Chondrocyte (in vitro differentiated cells): ENCODE measurements around the gene ITPR3. TPM values are rescaled to one million over a fixed set of nuclear protein-coding genes. Genes with fewer than 3 reads are reported as not detected.

Source experiments
- DNase-seq: peaks from one replicate; pipeline ENCODE4 v3.0.0; 2021; ENCODE audit warnings: mixed read lengths, low spot score
- H3K27ac Mint-ChIP-seq: one replicate; pipeline ENCODE4 v1.8.0; 2021; ENCODE audit warnings: mild to moderate bottlenecking, moderate library complexity, mixed read lengths; ENCODE audit not compliant: unreplicated experiment
- H3K27me3 Mint-ChIP-seq: 2 replicates; pipeline ENCODE4 v1.8.0; 2021; ENCODE audit warnings: low read depth, mixed read lengths
- H3K36me3 Mint-ChIP-seq: 2 replicates; pipeline ENCODE4 v1.8.0; 2021; ENCODE audit warnings: low read depth, mixed read lengths
- H3K4me1 Mint-ChIP-seq: 2 replicates; pipeline ENCODE4 v1.8.0; 2021; ENCODE audit warnings: low read depth, mild to moderate bottlenecking, mixed read lengths
- H3K4me3 Mint-ChIP-seq: one replicate; pipeline ENCODE4 v1.8.0; 2021; ENCODE audit warnings: mild to moderate bottlenecking, moderate library complexity, mixed read lengths; ENCODE audit not compliant: unreplicated experiment
- H3K9me3 Mint-ChIP-seq: 2 replicates; pipeline ENCODE4 v1.8.0; 2021; ENCODE audit warnings: low read depth, mixed read lengths
- total RNA-seq: library from RNA; stranded (reverse); gene quantifications from 3 replicates; pipeline ENCODE4 v1.2.1, GENCODE V29; 2021
- TF ChIP-seq, protein P1 (sequence below): fragments of 200-600 bp; sonication (generic); IDR thresholded peaks from 2 replicates; pipeline ENCODE4 v1.5.0; 2021; ENCODE audit warnings: antibody characterized with exemption, mild to moderate bottlenecking, moderate library complexity

The ITPR3 gene
- total RNA-seq, 1 donor from 2014 or later: 10.0 TPM

DNA sequence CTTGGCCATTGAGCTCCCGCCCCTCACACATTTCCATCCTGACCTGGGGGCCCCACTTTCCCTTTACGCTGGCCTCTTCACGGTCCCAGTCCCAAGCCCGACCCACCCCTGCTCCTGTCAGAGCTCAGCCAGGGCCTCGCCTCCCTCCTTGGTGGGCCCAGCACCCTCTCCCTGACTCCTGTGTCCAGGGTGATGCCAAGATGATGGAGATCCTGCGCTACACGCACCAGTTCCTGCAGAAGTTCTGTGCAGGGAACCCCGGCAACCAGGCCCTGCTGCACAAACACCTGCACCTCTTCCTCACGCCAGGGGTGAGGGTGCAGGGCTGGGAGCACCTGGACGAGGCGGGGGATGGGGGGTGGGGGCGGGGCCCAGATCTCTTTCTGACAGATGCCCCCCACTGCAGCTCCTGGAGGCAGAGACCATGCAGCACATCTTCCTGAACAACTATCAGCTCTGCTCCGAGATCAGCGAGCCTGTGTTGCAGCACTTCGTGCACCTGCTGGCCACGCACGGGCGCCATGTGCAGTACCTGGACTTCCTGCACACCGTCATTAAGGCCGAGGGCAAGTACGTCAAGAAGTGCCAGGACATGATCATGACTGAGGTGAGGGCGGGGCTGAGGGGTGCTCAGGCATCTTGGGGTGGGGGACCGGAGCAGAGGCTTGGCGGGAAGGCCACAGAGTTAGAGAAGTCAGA lies 57.3 kb downstream of the ITPR3 start:
- H3K4me3 Mint-ChIP-seq: no peak overlapping the region
- H3K27ac Mint-ChIP-seq: peak overlapping the region; percentile 82
- DNase-seq: no peak
- TF ChIP-seq, protein P1, sequence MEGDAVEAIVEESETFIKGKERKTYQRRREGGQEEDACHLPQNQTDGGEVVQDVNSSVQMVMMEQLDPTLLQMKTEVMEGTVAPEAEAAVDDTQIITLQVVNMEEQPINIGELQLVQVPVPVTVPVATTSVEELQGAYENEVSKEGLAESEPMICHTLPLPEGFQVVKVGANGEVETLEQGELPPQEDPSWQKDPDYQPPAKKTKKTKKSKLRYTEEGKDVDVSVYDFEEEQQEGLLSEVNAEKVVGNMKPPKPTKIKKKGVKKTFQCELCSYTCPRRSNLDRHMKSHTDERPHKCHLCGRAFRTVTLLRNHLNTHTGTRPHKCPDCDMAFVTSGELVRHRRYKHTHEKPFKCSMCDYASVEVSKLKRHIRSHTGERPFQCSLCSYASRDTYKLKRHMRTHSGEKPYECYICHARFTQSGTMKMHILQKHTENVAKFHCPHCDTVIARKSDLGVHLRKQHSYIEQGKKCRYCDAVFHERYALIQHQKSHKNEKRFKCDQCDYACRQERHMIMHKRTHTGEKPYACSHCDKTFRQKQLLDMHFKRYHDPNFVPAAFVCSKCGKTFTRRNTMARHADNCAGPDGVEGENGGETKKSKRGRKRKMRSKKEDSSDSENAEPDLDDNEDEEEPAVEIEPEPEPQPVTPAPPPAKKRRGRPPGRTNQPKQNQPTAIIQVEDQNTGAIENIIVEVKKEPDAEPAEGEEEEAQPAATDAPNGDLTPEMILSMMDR: no peak
- no peaks in the 10 kb centered on the region for H3K9me3 Mint-ChIP-seq
- H3K36me3 Mint-ChIP-seq: peaks cover 7% of the 10 kb centered on the region
- no peaks in the 10 kb centered on the region for H3K27me3 Mint-ChIP-seq
- H3K4me1 Mint-ChIP-seq: peaks cover 55% of the 10 kb centered on the region

DNA sequence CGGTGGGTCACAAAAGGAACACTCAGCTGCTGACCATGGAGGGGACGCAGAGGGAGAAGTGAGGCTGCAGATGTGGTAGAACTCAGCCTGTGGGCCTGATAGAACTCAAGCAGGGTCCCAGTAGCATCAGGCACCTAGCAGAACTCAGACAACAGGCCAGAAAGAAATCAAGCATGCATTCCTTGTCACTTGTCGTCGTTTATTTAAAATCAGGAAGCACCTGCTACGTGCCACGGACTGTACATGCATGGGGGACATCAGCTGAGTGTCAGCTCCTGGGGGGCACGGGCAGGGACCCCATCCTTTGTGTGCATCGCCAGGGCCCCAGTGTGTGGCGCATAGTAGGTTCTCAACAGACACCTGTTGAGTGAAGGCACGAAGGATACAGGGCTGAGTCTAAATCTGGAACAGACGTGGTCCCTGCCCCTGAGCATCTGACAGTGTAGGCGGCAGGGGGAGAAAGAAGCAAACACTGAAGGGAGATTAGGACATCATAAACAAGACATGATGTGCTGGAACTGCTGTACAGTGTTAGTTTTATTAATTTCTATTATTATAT lies 57.9 kb downstream of the ITPR3 start:
- TF ChIP-seq, protein P1: no peak
- Mint-ChIP-seq H3K4me1 (peaks cover 54% of the 10 kb centered on the region), H3K9me3 (no peaks in the 10 kb centered on the region), H3K36me3 (peaks cover 7% of the 10 kb centered on the region), H3K27ac (no peak overlapping the region), H3K27me3 (no peaks in the 10 kb centered on the region), H3K4me3 (no peak overlapping the region)
- DNase-seq: no peak

DNA sequence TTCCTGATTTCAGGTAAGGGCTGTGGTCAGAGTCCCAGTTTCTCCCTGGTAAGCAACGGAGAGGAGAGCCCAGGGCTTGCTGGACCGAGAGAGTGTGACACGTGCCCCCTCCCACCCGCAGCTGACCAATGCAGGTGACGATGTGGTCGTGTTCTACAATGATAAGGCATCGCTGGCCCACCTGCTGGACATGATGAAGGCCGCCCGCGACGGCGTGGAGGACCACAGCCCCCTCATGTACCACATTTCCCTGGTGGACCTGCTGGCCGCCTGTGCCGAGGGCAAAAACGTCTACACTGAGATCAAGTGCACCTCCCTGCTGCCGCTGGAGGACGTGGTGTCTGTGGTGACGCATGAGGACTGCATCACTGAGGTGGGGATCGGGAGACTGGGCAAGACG lies 58.6 kb downstream of the ITPR3 start:
- Mint-ChIP-seq H3K9me3 (no peaks in the 10 kb centered on the region), H3K36me3 (peaks cover 7% of the 10 kb centered on the region), H3K27ac (no peak overlapping the region), H3K27me3 (no peaks in the 10 kb centered on the region), H3K4me3 (no peak overlapping the region), H3K4me1 (peaks cover 47% of the 10 kb centered on the region)
- TF ChIP-seq, protein P1: no peak
- DNase-seq: no peak

DNA sequence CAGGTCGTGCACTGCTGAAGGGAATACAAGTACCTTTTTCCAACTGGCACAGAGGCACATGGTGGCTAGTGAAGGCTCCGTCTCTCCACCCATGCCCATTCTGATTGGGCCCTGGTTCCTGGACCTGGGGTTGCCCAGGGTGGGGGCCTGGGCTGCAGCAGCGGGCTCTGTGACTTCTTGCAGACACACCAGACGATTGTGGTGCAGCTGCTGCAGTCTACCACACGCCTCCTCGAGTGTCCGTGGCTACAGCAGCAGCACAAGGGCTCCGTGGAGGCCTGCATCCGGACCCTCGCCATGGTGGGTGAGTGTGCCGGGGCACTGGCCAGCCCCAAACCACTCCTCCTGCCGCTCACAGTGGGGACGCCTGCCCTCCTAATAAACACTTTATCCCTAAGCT lies 61.2 kb downstream of the ITPR3 start:
- DNase-seq: no peak
- Mint-ChIP-seq H3K27me3 (no peaks in the 10 kb centered on the region), H3K4me1 (peaks cover 21% of the 10 kb centered on the region), H3K36me3 (peaks cover 10% of the 10 kb centered on the region), H3K27ac (no peak overlapping the region), H3K4me3 (no peak overlapping the region), H3K9me3 (no peaks in the 10 kb centered on the region)
- TF ChIP-seq, protein P1: no peak

DNA sequence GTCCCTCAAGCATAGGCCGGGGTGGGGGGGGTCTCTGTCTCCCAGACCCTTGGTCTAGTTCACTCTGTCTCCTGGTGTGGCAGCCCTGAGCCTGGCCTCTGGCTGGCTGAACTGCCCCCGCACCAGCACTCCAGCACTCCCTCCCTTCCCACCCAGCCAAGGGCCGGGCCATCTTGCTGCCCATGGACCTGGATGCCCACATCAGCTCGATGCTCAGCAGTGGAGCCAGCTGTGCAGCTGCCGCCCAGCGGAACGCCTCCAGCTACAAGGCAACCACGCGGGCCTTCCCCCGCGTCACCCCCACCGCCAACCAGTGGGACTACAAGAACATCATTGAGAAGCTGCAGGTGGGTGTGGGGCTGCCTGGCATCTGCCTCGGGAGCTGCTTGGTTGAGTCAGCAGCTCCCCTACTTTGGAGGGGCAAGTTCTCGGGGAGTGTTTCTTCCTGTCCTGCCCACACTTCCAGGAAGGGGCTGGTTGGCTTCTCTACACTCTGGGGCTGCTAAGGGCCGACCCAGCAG lies 62.0 kb downstream of the ITPR3 start:
- H3K4me1 Mint-ChIP-seq: peaks cover 13% of the 10 kb centered on the region
- no peak for DNase-seq
- H3K4me3 Mint-ChIP-seq: no peak overlapping the region
- no peak overlapping the region for H3K27ac Mint-ChIP-seq
- TF ChIP-seq, protein P1: no peak
- H3K36me3 Mint-ChIP-seq: peaks cover 7% of the 10 kb centered on the region
- no peaks in the 10 kb centered on the region for H3K9me3 Mint-ChIP-seq
- no peaks in the 10 kb centered on the region for H3K27me3 Mint-ChIP-seq
